GM06990 (cell line): ENCODE data around the gene ARID1B.

Source experiments
- DNase-seq: peaks from one replicate; pipeline ENCODE4 v3.0.0-alpha.2; 2011; ENCODE audit not compliant: insufficient read length; ENCODE audit errors: extremely low read depth
- H3K27me3 ChIP-seq: replicated peaks from 2 replicates; pipeline ENCODE4 v1.6.0; 2011; ENCODE audit warnings: low read length; ENCODE audit not compliant: control insufficient read depth, insufficient read depth
- H3K36me3 ChIP-seq: 2 replicates; pipeline ENCODE4 v1.5.1; 2011; ENCODE audit warnings: low read length; ENCODE audit not compliant: control insufficient read depth, insufficient read depth
- H3K4me3 ChIP-seq: replicated peaks from 2 replicates; pipeline ENCODE4 v1.5.1; 2011; ENCODE audit warnings: low read depth, mild to moderate bottlenecking, control low read depth, low read length
- CTCF ChIP-seq: IDR thresholded peaks from 2 replicates; pipeline ENCODE4 v1.5.1; 2011; ENCODE audit warnings: low read length, control low read depth, mild to moderate bottlenecking, inconsistent platforms; ENCODE audit not compliant: insufficient read depth, poor library complexity, severe bottlenecking

Gene ARID1B

GRCh38 chr6:156783958-156784357, 6.8 kb downstream of the ARID1B start:
- no peak for DNase-seq
- no peaks in the 10 kb centered on the region for H3K36me3 ChIP-seq
- H3K4me3 ChIP-seq: no peak overlapping the region
- no peaks in the 10 kb centered on the region for H3K27me3 ChIP-seq
- no peak for TF ChIP-seq CTCF

GRCh38 chr6:156786652-156787051, 9.5 kb downstream of the ARID1B start:
- H3K36me3 ChIP-seq: no peaks in the 10 kb centered on the region

GRCh38 chr6:156787569-156788492, 10.7 kb downstream of the ARID1B start:
- no peak for DNase-seq
- no peak overlapping the region for H3K4me3 ChIP-seq
- H3K36me3 ChIP-seq: peaks cover 1% of the 10 kb centered on the region; the same call in 1 of the 2 replicates
- TF ChIP-seq CTCF: no peak
- no peaks in the 10 kb centered on the region for H3K27me3 ChIP-seq

More at GRCh38 chr6:156786652-156787051, 9.5 kb downstream of the ARID1B start:
- no peak for DNase-seq
- Histone ChIP-seq H3K27me3 (no peaks in the 10 kb centered on the region), H3K4me3 (no peak overlapping the region)
- no peak for TF ChIP-seq CTCF

- H3K4me3 ChIP-seq: no peak overlapping the region
- peaks cover 6% of the 10 kb centered on the region for H3K36me3 ChIP-seq
- no peaks in the 10 kb centered on the region for H3K27me3 ChIP-seq
- no peak for DNase-seq
- TF ChIP-seq CTCF: no peak
Measured at GRCh38 chr6:156789081-156789943, 12.1 kb downstream of the ARID1B start.

GRCh38 chr6:156790711-156791319, 13.6 kb downstream of the ARID1B start:
- DNase-seq: no peak
- Histone ChIP-seq H3K4me3 (no peak overlapping the region), H3K27me3 (no peaks in the 10 kb centered on the region), H3K36me3 (peaks cover 6% of the 10 kb centered on the region)
- TF ChIP-seq CTCF: no peak
